Suprapubic skin (tissue), 4 donors: ENCODE data around the gene C13orf46. TPM values are rescaled to one million over a fixed set of nuclear protein-coding genes. Genes with fewer than 3 reads are reported as not detected.

Source experiments
- DNase-seq, 2 donors: peaks; one replicate each; pipeline ENCODE4 v3.0.0-alpha.2; 2019; ENCODE audit warnings: low spot score in 2 of 2
- H3K27ac ChIP-seq: fragments of 200-600 bp; sonication (generic); one replicate; pipeline ENCODE4 v1.5.1; 2019
- H3K27me3 ChIP-seq: fragments of 200-600 bp; sonication (generic); one replicate; pipeline ENCODE4 v1.5.1; 2019
- H3K36me3 ChIP-seq: fragments of 200-600 bp; sonication (generic); one replicate; pipeline ENCODE4 v1.5.1; 2019
- H3K4me1 ChIP-seq: fragments of 200-600 bp; sonication (generic); one replicate; pipeline ENCODE4 v1.5.1; 2019
- H3K4me3 ChIP-seq: fragments of 200-600 bp; sonication (generic); one replicate; pipeline ENCODE4 v1.5.1; 2019; ENCODE audit warnings: mild to moderate bottlenecking
- H3K9me3 ChIP-seq: fragments of 200-600 bp; sonication (generic); one replicate; pipeline ENCODE4 v1.5.1; 2019
- CTCF ChIP-seq, 2 donors: fragments of 200-600 bp in 1 of 2; fragments of 450-650 bp in 1 of 2; sonication (generic) in 1 of 2; IDR thresholded peaks; one replicate each; pipeline ENCODE4 v1.5.1; 2016 to 2019; ENCODE audit warnings: antibody characterized with exemption in 2 of 2, mild to moderate bottlenecking in 1 of 2, moderate library complexity in 1 of 2
- EP300 ChIP-seq: sonication (generic); formaldehyde crosslinking; IDR thresholded peaks from one replicate; pipeline ENCODE4 v1.6.1; 2017; ENCODE audit warnings: antibody characterized with exemption
- POLR2A ChIP-seq, 2 donors: fragments of 450-650 bp; IDR thresholded peaks; one replicate each; pipeline ENCODE4 v1.6.1; 2017; ENCODE audit warnings: antibody characterized with exemption in 2 of 2, mild to moderate bottlenecking in 2 of 2, moderate library complexity in 2 of 2
- POLR2AphosphoS5 ChIP-seq, 3 donors: sonication (generic); formaldehyde crosslinking; IDR thresholded peaks; one replicate each; pipeline ENCODE4 v1.6.1; 2017; ENCODE audit warnings: antibody characterized with exemption in 3 of 3
- WGBS: methylation state at CpG from one replicate; pipeline ENCODE4 v1.1.5; 2018; 5-methylcytosine and 5-hydroxymethylcytosine counted together
- total RNA-seq, 4 donors: library from RNA; depleted of rRNA; stranded (reverse); fragments of >200 nt; gene quantifications; one replicate each; pipeline ENCODE4 v1.1.0, GENCODE V29; 2016

C13orf46 gene
- total RNA-seq, 4 donors from 2014 or later: 0.16 to 1.4 (median 0.53) TPM

GRCh38 chr13:113912596-113912995 is 61.3 kb downstream of the C13orf46 start:
- peaks cover 11% of the 10 kb centered on the region for H3K4me1 ChIP-seq
- TF ChIP-seq POLR2A (IDR thresholded peaks at IDR 0.05) (no peak), CTCF (IDR thresholded peaks at IDR 0.05) (no peak), POLR2AphosphoS5 (IDR thresholded peaks at IDR 0.05) (no peak), EP300 (no peak)
- peaks cover 27% of the 10 kb centered on the region for H3K27me3 ChIP-seq
- 70% methylated on average over 3 of the region's 3 CpGs for WGBS
- H3K4me3 ChIP-seq: no peak overlapping the region
- no peaks in the 10 kb centered on the region for H3K9me3 ChIP-seq
- no peak overlapping the region for H3K27ac ChIP-seq
- no peaks in the 10 kb centered on the region for H3K36me3 ChIP-seq
- no peak for DNase-seq

- no peaks in the 10 kb centered on the region for H3K36me3 ChIP-seq
- TF ChIP-seq CTCF (IDR thresholded peaks at IDR 0.05) (no peak), EP300 (no peak), POLR2AphosphoS5 (IDR thresholded peaks at IDR 0.05) (no peak), POLR2A (IDR thresholded peaks at IDR 0.05) (no peak)
- H3K27ac ChIP-seq: no peak overlapping the region
- H3K27me3 ChIP-seq: no peaks in the 10 kb centered on the region
- peaks cover 11% of the 10 kb centered on the region for H3K4me1 ChIP-seq
- 41% methylated on average over 17 of the region's 17 CpGs for WGBS
- H3K4me3 ChIP-seq: no peak overlapping the region
- no peak for DNase-seq
- H3K9me3 ChIP-seq: no peaks in the 10 kb centered on the region
These were observed 66.0 kb downstream of the C13orf46 start for GRCh38 chr13:113907635-113908617.

- no peaks in the 10 kb centered on the region for H3K9me3 ChIP-seq
- H3K27me3 ChIP-seq: no peaks in the 10 kb centered on the region
- WGBS: 80% methylated on average over 4 of the region's 4 CpGs
- no peak overlapping the region for H3K27ac ChIP-seq
- no peaks in the 10 kb centered on the region for H3K36me3 ChIP-seq
- no peak for DNase-seq
- no peak overlapping the region for H3K4me3 ChIP-seq
- peaks cover 11% of the 10 kb centered on the region for H3K4me1 ChIP-seq
- TF ChIP-seq CTCF (IDR thresholded peaks at IDR 0.05) (no peak), EP300 (no peak), POLR2AphosphoS5 (IDR thresholded peaks at IDR 0.05) (no peak), POLR2A (IDR thresholded peaks at IDR 0.05) (no peak)
These were observed 67.3 kb downstream of the C13orf46 start for GRCh38 chr13:113906571-113906970.

GRCh38 chr13:113905942-113906341 is 67.9 kb downstream of the C13orf46 start:
- TF ChIP-seq CTCF (IDR thresholded peaks at IDR 0.05) (no peak), POLR2A (IDR thresholded peaks at IDR 0.05) (no peak), EP300 (no peak), POLR2AphosphoS5 (IDR thresholded peaks at IDR 0.05) (no peak)
- Histone ChIP-seq H3K4me3 (no peak overlapping the region), H3K4me1 (peaks cover 11% of the 10 kb centered on the region), H3K36me3 (no peaks in the 10 kb centered on the region), H3K27ac (no peak overlapping the region), H3K27me3 (no peaks in the 10 kb centered on the region), H3K9me3 (no peaks in the 10 kb centered on the region)
- DNase-seq: no peak
- WGBS: 96% methylated on average over 8 of the region's 8 CpGs

- WGBS: 91% methylated on average over 9 of the region's 9 CpGs
- no peaks in the 10 kb centered on the region for H3K9me3 ChIP-seq
- DNase-seq: no peak
- H3K4me3 ChIP-seq: no peak overlapping the region
- no peaks in the 10 kb centered on the region for H3K36me3 ChIP-seq
- H3K27ac ChIP-seq: no peak overlapping the region
- H3K27me3 ChIP-seq: no peaks in the 10 kb centered on the region
- H3K4me1 ChIP-seq: peaks cover 11% of the 10 kb centered on the region
- TF ChIP-seq EP300 (no peak), POLR2A (IDR thresholded peaks at IDR 0.05) (no peak), POLR2AphosphoS5 (IDR thresholded peaks at IDR 0.05) (no peak), CTCF (IDR thresholded peaks at IDR 0.05) (no peak)
These were observed 68.9 kb downstream of the C13orf46 start for GRCh38 chr13:113905018-113905417.
